CD4-positive, alpha-beta T cell treated with Interleukin-15 for 4 hours (primary cell): ENCODE measurements around the gene CDH22.

Experiments used
- DNase-seq: peaks from one replicate; pipeline ENCODE4 v3.0.0-alpha.2; 2020; ENCODE audit warnings: low spot score

The CDH22 gene

GRCh38 chr20:46169245-46170171 is 138.8 kb downstream of the CDH22 start:
- DNase-seq, result no peak

- no peak for DNase-seq
These were observed 139.9 kb downstream of the CDH22 start for GRCh38 chr20:46168438-46168837.

- no peak for DNase-seq
These were observed 141.2 kb downstream of the CDH22 start for GRCh38 chr20:46167080-46167479.

- no peak for DNase-seq
These were observed 144.0 kb downstream of the CDH22 start for GRCh38 chr20:46164254-46164653.

- DNase-seq, result no peak
These were observed 146.4 kb downstream of the CDH22 start for GRCh38 chr20:46161921-46162320.

- DNase-seq, result no peak
These were observed 147.6 kb downstream of the CDH22 start for GRCh38 chr20:46160661-46161060.

GRCh38 chr20:46159101-46159897 is 149.0 kb downstream of the CDH22 start:
- no peak for DNase-seq

GRCh38 chr20:46158476-46158987 is 149.8 kb downstream of the CDH22 start:
- DNase-seq, result no peak

- DNase-seq, result no peak
These were observed 150.7 kb downstream of the CDH22 start for GRCh38 chr20:46157625-46158024.

GRCh38 chr20:46157076-46157592 is 151.2 kb downstream of the CDH22 start:
- no peak for DNase-seq

- no peak for DNase-seq
These were observed 152.2 kb downstream of the CDH22 start for GRCh38 chr20:46156065-46156464.

- no peak for DNase-seq
These were observed 153.5 kb downstream of the CDH22 start for GRCh38 chr20:46154796-46155195.

GRCh38 chr20:46154305-46154704 is 154.0 kb downstream of the CDH22 start:
- DNase-seq, result no peak

- no peak for DNase-seq
These were observed 155.3 kb downstream of the CDH22 start for GRCh38 chr20:46152824-46153586.

- DNase-seq, result no peak
These were observed 156.4 kb downstream of the CDH22 start for GRCh38 chr20:46151936-46152335.

- no peak for DNase-seq
These were observed 157.4 kb downstream of the CDH22 start for GRCh38 chr20:46150943-46151342.

- DNase-seq, result no peak
These were observed 159.7 kb downstream of the CDH22 start for GRCh38 chr20:46148313-46149208.

- no peak for DNase-seq
These were observed 162.6 kb downstream of the CDH22 start for GRCh38 chr20:46145713-46146112.

- DNase-seq, result no peak
These were observed 163.8 kb downstream of the CDH22 start for GRCh38 chr20:46144432-46145025.

GRCh38 chr20:46142124-46142523 is 166.2 kb downstream of the CDH22 start:
- no peak for DNase-seq
